BE2C (cell line): ENCODE measurements around the gene SLC1A5.

ENCODE experiments used
- DNase-seq: peaks from one replicate; pipeline ENCODE4 v3.0.0-alpha.2; 2020
- H3K27me3 ChIP-seq: fragments of 250-450 bp; sonication (Bioruptor Pico); 2 replicates; pipeline ENCODE4 v1.5.1; 2020; ENCODE audit warnings: mild to moderate bottlenecking
- H3K36me3 ChIP-seq: fragments of 250-450 bp; sonication (Bioruptor Pico); 2 replicates; pipeline ENCODE4 v1.5.1; 2020; ENCODE audit warnings: mild to moderate bottlenecking
- H3K4me1 ChIP-seq: fragments of 250-450 bp; sonication (Bioruptor Pico); 2 replicates; pipeline ENCODE4 v1.5.1; 2020
- H3K4me3 ChIP-seq: 2 replicates; pipeline ENCODE4 v1.5.1; 2011; ENCODE audit warnings: low read depth, low read length
- H3K9me3 ChIP-seq: fragments of 250-450 bp; sonication (Bioruptor Pico); 2 replicates; pipeline ENCODE4 v1.5.1; 2020
- TF ChIP-seq, protein P1 (sequence below): IDR thresholded peaks from 2 replicates; pipeline ENCODE4 v1.5.1; 2012; ENCODE audit warnings: mild to moderate bottlenecking, low read depth, low read length

Gene SLC1A5

DNA sequence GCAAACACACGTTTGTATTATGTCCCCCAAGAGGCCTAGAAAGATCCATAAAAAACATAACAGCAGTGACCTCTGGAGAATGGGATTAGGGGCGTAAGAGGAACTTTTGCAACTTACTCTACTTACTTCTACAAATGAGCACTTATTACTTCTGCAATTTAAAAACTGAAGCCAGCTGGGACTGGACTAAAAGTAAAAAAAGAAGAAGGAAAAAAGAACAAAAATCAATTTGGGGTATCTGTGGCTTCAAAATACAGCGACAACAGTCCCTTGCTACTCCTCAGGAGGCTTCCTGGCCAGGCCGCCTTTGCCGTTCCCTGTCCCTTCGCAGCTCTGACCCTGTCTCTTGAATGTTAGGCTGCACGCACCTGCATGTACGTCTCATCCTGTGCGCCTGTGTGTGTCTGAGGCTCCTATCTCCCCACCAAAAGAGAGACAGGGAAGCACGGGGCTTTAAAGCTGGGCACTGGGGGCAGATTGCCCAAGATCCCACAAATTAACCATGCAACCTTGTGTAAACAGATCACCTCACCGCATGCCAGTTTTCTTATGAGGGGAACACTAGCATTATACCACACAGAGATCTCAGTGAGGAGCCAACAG, 54.6 kb downstream of the SLC1A5 start:
- TF ChIP-seq, protein P1, sequence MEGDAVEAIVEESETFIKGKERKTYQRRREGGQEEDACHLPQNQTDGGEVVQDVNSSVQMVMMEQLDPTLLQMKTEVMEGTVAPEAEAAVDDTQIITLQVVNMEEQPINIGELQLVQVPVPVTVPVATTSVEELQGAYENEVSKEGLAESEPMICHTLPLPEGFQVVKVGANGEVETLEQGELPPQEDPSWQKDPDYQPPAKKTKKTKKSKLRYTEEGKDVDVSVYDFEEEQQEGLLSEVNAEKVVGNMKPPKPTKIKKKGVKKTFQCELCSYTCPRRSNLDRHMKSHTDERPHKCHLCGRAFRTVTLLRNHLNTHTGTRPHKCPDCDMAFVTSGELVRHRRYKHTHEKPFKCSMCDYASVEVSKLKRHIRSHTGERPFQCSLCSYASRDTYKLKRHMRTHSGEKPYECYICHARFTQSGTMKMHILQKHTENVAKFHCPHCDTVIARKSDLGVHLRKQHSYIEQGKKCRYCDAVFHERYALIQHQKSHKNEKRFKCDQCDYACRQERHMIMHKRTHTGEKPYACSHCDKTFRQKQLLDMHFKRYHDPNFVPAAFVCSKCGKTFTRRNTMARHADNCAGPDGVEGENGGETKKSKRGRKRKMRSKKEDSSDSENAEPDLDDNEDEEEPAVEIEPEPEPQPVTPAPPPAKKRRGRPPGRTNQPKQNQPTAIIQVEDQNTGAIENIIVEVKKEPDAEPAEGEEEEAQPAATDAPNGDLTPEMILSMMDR: no peak
- peaks cover 82% of the 10 kb centered on the region for H3K36me3 ChIP-seq

GRCh38 chr19:46732966-46733689, 55.3 kb downstream of the SLC1A5 start:
- Histone ChIP-seq H3K27me3 (no peaks in the 10 kb centered on the region), H3K4me3 (no peak overlapping the region), H3K9me3 (no peaks in the 10 kb centered on the region), H3K36me3 (peaks cover 82% of the 10 kb centered on the region), H3K4me1 (peaks cover 11% of the 10 kb centered on the region)
- peak; percentile 7 for DNase-seq
- TF ChIP-seq, protein P1: no peak

More for the DNA sequence above, 54.6 kb downstream of the SLC1A5 start:
- Histone ChIP-seq H3K27me3 (no peaks in the 10 kb centered on the region), H3K9me3 (no peaks in the 10 kb centered on the region), H3K4me1 (peaks cover 11% of the 10 kb centered on the region), H3K4me3 (no peak overlapping the region)
- DNase-seq: no peak

DNA sequence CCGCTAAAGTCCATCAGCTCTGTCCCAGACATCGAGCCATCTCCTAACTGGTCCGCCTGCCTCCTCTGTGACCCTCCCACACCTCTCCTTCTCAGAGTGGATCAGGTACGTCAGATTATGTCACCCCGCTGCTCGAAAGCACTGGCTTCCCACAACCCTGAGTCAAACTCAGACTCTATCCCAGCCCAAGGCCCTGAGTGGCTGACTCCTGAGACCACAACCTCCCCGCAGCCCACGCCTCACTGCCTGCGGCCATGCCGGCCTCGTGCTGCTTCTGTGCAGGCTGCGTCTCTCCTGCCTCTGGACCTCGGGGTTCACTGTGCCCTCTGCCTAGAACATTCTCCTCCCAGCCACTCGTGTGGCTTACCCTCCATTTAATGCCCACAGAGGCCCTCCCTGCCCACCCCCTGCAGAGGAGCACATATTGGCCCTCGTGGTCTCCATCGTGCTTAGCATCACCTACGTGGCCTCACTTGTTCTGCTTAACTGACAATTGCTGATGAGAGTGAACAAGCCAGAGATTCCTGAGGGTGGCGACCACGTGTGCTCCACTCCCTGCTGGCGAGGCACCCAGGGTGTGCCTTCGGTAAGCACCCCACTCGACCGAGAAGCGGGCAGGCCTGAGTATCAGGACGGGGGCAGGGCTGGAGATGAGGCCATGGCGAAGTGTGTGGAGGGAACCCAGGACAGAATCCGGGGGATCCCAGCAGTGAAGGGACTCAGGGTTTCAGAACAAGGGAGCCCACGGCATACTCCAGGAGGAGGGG, 56.0 kb downstream of the SLC1A5 start:
- H3K36me3 ChIP-seq: peaks cover 83% of the 10 kb centered on the region
- H3K9me3 ChIP-seq: no peaks in the 10 kb centered on the region
- peak; percentile 8 for DNase-seq
- no peaks in the 10 kb centered on the region for H3K27me3 ChIP-seq
- no peak overlapping the region for H3K4me3 ChIP-seq
- H3K4me1 ChIP-seq: peaks cover 7% of the 10 kb centered on the region; the same call in 1 of the 2 replicates
- TF ChIP-seq, protein P1: no peak

- TF ChIP-seq, protein P1: no peak
- Histone ChIP-seq H3K36me3 (peaks cover 84% of the 10 kb centered on the region), H3K9me3 (no peaks in the 10 kb centered on the region), H3K27me3 (no peaks in the 10 kb centered on the region), H3K4me1 (peaks cover 1% of the 10 kb centered on the region; the same call in 1 of the 2 replicates), H3K4me3 (no peak overlapping the region)
- DNase-seq: no peak
These were observed 56.8 kb downstream of the SLC1A5 start for GRCh38 chr19:46731584-46731983.

DNA sequence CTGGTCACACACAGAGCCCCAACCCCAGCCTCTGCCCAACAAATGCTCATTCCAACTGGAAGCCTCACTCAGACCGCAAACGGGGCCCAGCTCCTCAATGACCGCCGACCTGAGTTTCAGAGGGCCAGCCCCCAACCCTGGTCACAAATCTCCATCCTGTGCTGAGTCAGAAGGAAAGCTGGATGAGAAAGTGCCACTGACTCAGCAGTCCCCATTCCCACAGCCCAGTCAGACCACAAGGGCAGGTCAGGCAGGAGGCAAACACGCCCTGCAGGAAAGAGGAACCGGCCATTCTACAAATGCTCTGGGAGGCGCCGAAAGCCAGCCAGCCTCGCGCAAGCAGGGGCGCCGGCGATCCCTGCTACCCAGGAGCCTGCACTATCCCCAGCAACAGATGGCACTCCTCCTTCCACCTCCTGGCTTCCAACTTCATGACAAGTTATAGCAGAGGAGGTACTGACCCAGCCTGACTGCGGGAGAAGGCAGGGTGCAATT, 57.3 kb downstream of the SLC1A5 start:
- TF ChIP-seq, protein P1: no peak
- DNase-seq: peak; percentile 8
- Histone ChIP-seq H3K4me1 (no peaks in the 10 kb centered on the region), H3K9me3 (no peaks in the 10 kb centered on the region), H3K4me3 (no peak overlapping the region), H3K27me3 (no peaks in the 10 kb centered on the region), H3K36me3 (peaks cover 88% of the 10 kb centered on the region)
